Measurements from ENCODE around the gene PCSK5. TPM values are rescaled to one million over a fixed set of nuclear protein-coding genes. Genes with fewer than 3 reads are reported as not detected.

Gene PCSK5
- polyA plus RNA-seq, 1 donor from 2014 or later = 1.7 TPM

DNA sequence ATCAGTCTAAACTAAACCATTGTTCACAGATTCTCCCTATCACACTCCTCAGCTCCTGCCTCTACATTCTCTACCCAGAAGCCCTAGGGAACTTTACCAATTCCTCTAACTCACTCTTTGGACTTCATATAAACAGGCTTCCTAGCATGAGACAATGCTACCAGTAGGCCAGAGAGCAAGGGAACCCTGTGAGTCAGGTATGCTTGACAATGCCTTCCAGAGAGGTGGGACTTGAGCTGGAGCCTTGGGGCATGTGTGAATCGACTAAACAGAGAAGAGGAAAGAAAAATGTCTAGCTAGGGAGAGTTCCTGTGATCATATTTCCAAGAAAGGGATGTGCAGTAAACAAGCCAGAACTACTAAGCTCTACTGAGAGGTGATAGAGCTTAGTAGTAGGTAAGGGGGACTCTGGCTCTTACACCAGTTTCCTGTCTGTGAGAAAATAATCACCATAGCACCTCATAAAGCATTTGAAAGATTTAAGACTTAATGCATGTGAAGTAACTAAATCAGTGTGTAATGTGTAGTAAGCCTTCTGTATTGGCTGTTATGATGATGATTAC is 510.1 kb downstream of the PCSK5 start:
- Histone ChIP-seq H3K27ac (ENCODE audit: low read length) (no peak overlapping the region), H2AFZ (ENCODE audit: low read depth, low read length) (no peak overlapping the region), H3K9ac (ENCODE audit: low read length) (no peak overlapping the region), H3K79me2 (replicated peaks; ENCODE audit: insufficient read depth, low read length) (no peaks in the 10 kb centered on the region), H3K4me3 (ENCODE audit: low read length) (no peak overlapping the region), H3K27me3 (ENCODE audit: insufficient read depth, low read depth, low read length) (no peaks in the 10 kb centered on the region), H4K20me1 (ENCODE audit: insufficient read depth) (no peaks in the 10 kb centered on the region), H3F3A (ENCODE audit: insufficient read depth, low read length, poor library complexity, severe bottlenecking) (peaks cover 6% of the 10 kb centered on the region), H3K4me2 (ENCODE audit: low read length) (no peak overlapping the region), H3K9me3 (ENCODE audit: low read length) (no peaks in the 10 kb centered on the region), H3K36me3 (ENCODE audit: insufficient read depth, low read length) (no peaks in the 10 kb centered on the region), H3K9me2 (ENCODE audit: insufficient read depth, low read length) (no peaks in the 10 kb centered on the region)
- no peak for TF ChIP-seq RAD21 (conservative IDR thresholded peaks at IDR 0.05)
- TF ChIP-seq, protein P1, sequence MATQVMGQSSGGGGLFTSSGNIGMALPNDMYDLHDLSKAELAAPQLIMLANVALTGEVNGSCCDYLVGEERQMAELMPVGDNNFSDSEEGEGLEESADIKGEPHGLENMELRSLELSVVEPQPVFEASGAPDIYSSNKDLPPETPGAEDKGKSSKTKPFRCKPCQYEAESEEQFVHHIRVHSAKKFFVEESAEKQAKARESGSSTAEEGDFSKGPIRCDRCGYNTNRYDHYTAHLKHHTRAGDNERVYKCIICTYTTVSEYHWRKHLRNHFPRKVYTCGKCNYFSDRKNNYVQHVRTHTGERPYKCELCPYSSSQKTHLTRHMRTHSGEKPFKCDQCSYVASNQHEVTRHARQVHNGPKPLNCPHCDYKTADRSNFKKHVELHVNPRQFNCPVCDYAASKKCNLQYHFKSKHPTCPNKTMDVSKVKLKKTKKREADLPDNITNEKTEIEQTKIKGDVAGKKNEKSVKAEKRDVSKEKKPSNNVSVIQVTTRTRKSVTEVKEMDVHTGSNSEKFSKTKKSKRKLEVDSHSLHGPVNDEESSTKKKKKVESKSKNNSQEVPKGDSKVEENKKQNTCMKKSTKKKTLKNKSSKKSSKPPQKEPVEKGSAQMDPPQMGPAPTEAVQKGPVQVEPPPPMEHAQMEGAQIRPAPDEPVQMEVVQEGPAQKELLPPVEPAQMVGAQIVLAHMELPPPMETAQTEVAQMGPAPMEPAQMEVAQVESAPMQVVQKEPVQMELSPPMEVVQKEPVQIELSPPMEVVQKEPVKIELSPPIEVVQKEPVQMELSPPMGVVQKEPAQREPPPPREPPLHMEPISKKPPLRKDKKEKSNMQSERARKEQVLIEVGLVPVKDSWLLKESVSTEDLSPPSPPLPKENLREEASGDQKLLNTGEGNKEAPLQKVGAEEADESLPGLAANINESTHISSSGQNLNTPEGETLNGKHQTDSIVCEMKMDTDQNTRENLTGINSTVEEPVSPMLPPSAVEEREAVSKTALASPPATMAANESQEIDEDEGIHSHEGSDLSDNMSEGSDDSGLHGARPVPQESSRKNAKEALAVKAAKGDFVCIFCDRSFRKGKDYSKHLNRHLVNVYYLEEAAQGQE (IDR thresholded peaks at IDR 0.05; ENCODE audit: borderline replicate concordance) = no peak
- TF ChIP-seq EZH2 (IDR thresholded peaks at IDR 0.05; ENCODE audit: borderline replicate concordance, insufficient read depth, low read length, poor library complexity, severe bottlenecking) = no peak
- TF ChIP-seq EP300 (conservative IDR thresholded peaks at IDR 0.05; ENCODE audit: poor library complexity, severe bottlenecking) = no peak
- TF ChIP-seq SMC3 (conservative IDR thresholded peaks at IDR 0.05; ENCODE audit: poor library complexity) = no peak
- no peak for TF ChIP-seq TAF1 (IDR thresholded peaks at IDR 0.05; ENCODE audit: low read depth)
- TF ChIP-seq MXI1 (conservative IDR thresholded peaks at IDR 0.05; ENCODE audit: poor library complexity, severe bottlenecking) = no peak
- TF ChIP-seq POLR2AphosphoS5 (IDR thresholded peaks at IDR 0.05) = no peak
- TF ChIP-seq, protein P2, sequence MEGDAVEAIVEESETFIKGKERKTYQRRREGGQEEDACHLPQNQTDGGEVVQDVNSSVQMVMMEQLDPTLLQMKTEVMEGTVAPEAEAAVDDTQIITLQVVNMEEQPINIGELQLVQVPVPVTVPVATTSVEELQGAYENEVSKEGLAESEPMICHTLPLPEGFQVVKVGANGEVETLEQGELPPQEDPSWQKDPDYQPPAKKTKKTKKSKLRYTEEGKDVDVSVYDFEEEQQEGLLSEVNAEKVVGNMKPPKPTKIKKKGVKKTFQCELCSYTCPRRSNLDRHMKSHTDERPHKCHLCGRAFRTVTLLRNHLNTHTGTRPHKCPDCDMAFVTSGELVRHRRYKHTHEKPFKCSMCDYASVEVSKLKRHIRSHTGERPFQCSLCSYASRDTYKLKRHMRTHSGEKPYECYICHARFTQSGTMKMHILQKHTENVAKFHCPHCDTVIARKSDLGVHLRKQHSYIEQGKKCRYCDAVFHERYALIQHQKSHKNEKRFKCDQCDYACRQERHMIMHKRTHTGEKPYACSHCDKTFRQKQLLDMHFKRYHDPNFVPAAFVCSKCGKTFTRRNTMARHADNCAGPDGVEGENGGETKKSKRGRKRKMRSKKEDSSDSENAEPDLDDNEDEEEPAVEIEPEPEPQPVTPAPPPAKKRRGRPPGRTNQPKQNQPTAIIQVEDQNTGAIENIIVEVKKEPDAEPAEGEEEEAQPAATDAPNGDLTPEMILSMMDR (IDR thresholded peaks at IDR 0.05; ENCODE audit: poor library complexity, severe bottlenecking) = no peak

DNA sequence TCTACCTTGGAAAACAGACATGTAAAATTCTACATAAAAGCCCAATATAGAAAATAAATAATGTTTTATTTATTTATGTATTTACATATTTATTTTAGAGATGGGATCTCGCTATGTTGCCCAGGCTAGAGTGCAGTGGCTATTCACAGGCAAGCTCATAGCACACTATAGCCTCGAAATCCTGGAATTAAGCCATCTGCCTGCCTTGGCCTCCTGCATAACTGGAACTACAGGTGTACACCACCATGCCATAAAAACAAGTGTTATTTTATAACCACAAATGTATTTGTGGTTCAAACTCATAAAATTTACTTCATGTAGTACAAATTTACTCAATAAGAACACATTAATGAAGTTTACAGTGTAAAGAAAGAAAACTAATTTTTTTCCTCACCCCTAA is 510.7 kb downstream of the PCSK5 start:
- Histone ChIP-seq H3K27me3 (ENCODE audit: insufficient read depth, low read depth, low read length) (no peaks in the 10 kb centered on the region), H3K36me3 (ENCODE audit: insufficient read depth, low read length) (no peaks in the 10 kb centered on the region), H3K9ac (ENCODE audit: low read length) (no peak overlapping the region), H3K4me3 (ENCODE audit: low read length) (no peak overlapping the region), H4K20me1 (ENCODE audit: insufficient read depth) (no peaks in the 10 kb centered on the region), H3K9me2 (ENCODE audit: insufficient read depth, low read length) (no peaks in the 10 kb centered on the region), H3K79me2 (replicated peaks; ENCODE audit: insufficient read depth, low read length) (no peaks in the 10 kb centered on the region), H3F3A (ENCODE audit: insufficient read depth, low read length, poor library complexity, severe bottlenecking) (peaks cover under 1% of the 10 kb centered on the region), H3K27ac (ENCODE audit: low read length) (no peak overlapping the region), H2AFZ (ENCODE audit: low read depth, low read length) (no peak overlapping the region), H3K4me2 (ENCODE audit: low read length) (no peak overlapping the region), H3K9me3 (ENCODE audit: low read length) (no peaks in the 10 kb centered on the region)
- TF ChIP-seq TAF1 (IDR thresholded peaks at IDR 0.05; ENCODE audit: low read depth) (no peak), MXI1 (conservative IDR thresholded peaks at IDR 0.05; ENCODE audit: poor library complexity, severe bottlenecking) (no peak)

Data from neural cell (in vitro differentiated cells).